DND-41 (cell line): ENCODE measurements around the gene ENPP1.

Source experiments
- CTCF ChIP-seq: IDR thresholded peaks from 2 replicates; pipeline ENCODE4 v1.5.1; 2012; ENCODE audit warnings: borderline replicate concordance, low read length, moderate library complexity, mild to moderate bottlenecking; ENCODE audit not compliant: poor library complexity, severe bottlenecking; ENCODE audit errors: extremely low read depth
- EZH2 ChIP-seq: IDR thresholded peaks from 3 replicates; pipeline ENCODE4 v1.6.1; 2012; ENCODE audit warnings: borderline replicate concordance, low read depth, mild to moderate bottlenecking, moderate library complexity, low read length, inconsistent platforms; ENCODE audit not compliant: severe bottlenecking

DNA sequence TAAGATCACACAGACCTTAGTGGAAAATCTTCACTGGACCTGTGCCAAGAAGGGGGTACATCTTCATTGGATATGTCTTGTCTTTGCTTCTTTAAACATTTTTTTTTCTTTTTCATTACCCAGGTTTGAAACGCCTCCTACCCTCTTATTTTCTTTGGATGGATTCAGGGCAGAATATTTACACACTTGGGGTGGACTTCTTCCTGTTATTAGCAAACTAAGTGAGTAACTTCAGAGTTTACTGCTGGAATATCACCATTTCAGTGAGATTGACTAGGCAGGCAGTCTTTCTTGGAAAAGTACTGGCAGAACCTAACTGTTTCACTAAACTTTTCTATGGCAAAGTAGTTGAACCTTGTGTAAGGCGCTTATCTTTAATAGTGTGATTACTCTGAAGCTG lies 47.0 kb downstream of the ENPP1 start:
- TF ChIP-seq CTCF (no peak), EZH2 (no peak)
